ENCODE data around the gene SORT1. TPM values are rescaled to one million over a fixed set of nuclear protein-coding genes. Genes with fewer than 3 reads are reported as not detected.

Gene SORT1
- total RNA-seq, 1 donor from 2014 or later = 117 TPM

GRCh38 chr1:109269212-109269980 lies 128.3 kb downstream of the SORT1 start:
- intact Hi-C loops (cut with micrococcal nuclease) = no loop called here
- DNase-seq = peak; percentile 20
- ATAC-seq = no peak

- intact Hi-C loops (cut with micrococcal nuclease) = no loop called here
- peak; percentile 26 for DNase-seq
- ATAC-seq = no peak
Measured at GRCh38 chr1:109268431-109269211, 129.1 kb downstream of the SORT1 start.

GRCh38 chr1:109267743-109268300 lies 129.9 kb downstream of the SORT1 start:
- ATAC-seq (no peak), DNase-seq (no peak)
- intact Hi-C loops (cut with micrococcal nuclease) = no loop called here

GRCh38 chr1:109266965-109267364 lies 130.8 kb downstream of the SORT1 start:
- DNase-seq = no peak
- intact Hi-C loops (cut with micrococcal nuclease) = no loop called here
- ATAC-seq = no peak

- intact Hi-C loops (cut with micrococcal nuclease) = no loop called here
- no peak for ATAC-seq
- DNase-seq = peak; percentile 22
Measured at GRCh38 chr1:109265741-109266330, 131.9 kb downstream of the SORT1 start.

- intact Hi-C loops (cut with micrococcal nuclease) = no loop called here
Measured at GRCh38 chr1:109265016-109265415, 132.7 kb downstream of the SORT1 start.

GRCh38 chr1:109264379-109264755 lies 133.4 kb downstream of the SORT1 start:
- ATAC-seq = no peak
- intact Hi-C loops (cut with micrococcal nuclease) = no loop called here
- no peak for DNase-seq

More at GRCh38 chr1:109265016-109265415, 132.7 kb downstream of the SORT1 start:
- no peak for DNase-seq
- no peak for ATAC-seq

GRCh38 chr1:109263597-109264378 lies 133.9 kb downstream of the SORT1 start:
- peak; percentile 89 for DNase-seq
- peak; percentile 86 for ATAC-seq
- intact Hi-C loops (cut with micrococcal nuclease) = no loop called here

GRCh38 chr1:109263234-109263596 lies 134.5 kb downstream of the SORT1 start:
- DNase-seq = peak; percentile 20
- ATAC-seq = peak; percentile 3
- intact Hi-C loops (cut with micrococcal nuclease) = no loop called here

- ATAC-seq (no peak), DNase-seq (peak; percentile 31)
- intact Hi-C loops (cut with micrococcal nuclease) = no loop called here
Measured at GRCh38 chr1:109262231-109263055, 135.3 kb downstream of the SORT1 start.

GRCh38 chr1:109261578-109261977 lies 136.1 kb downstream of the SORT1 start:
- ATAC-seq (no peak), DNase-seq (no peak)
- intact Hi-C loops (cut with micrococcal nuclease) = no loop called here

GRCh38 chr1:109261006-109261405 lies 136.7 kb downstream of the SORT1 start:
- ATAC-seq (no peak), DNase-seq (no peak)
- intact Hi-C loops (cut with micrococcal nuclease) = no loop called here

- ATAC-seq = no peak
- intact Hi-C loops (cut with micrococcal nuclease) = no loop called here
- DNase-seq = no peak
Measured at GRCh38 chr1:109259674-109260557, 137.8 kb downstream of the SORT1 start.

All from left ventricle myocardium superior (tissue), 1 donor.